NCI-H2196 (cell line): ENCODE data around the gene PPP3R1.
"Not testable (repeated sequence)": the region's sequence is repeated elsewhere in the genome, so short reads cannot be mapped to it uniquely, and the experiment has no call there.

Experiments used
- DNase-seq: peaks from one replicate; lab custom pipeline; 2025; ENCODE audit not compliant: unreplicated experiment; lab: John Stamatoyannopoulos, UW

PPP3R1 gene

GRCh38 chr2:68190991-68191731 is 61.2 kb downstream of the PPP3R1 start:
- no peak for DNase-seq

GRCh38 chr2:68189991-68190784 is 62.1 kb downstream of the PPP3R1 start:
- no peak for DNase-seq

DNA sequence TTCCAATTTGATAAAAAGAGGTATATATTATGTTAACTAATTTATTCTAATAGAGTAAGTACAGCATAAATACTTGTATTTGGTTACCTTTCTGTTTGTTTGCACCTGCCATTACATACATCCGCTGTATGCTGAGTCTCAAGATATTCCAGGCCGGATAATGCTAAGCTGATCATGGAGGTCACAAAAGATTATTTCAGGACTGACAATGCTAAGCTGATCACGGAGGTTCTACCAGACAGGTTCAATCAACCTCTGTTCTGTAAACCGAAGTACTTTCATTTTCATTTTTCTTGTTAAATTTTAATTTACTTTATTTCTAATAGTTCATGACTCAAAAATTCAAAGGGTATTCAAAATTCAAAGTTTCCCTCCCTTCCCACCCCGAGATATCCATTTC is 63.5 kb downstream of the PPP3R1 start:
- DNase-seq = no peak

DNA sequence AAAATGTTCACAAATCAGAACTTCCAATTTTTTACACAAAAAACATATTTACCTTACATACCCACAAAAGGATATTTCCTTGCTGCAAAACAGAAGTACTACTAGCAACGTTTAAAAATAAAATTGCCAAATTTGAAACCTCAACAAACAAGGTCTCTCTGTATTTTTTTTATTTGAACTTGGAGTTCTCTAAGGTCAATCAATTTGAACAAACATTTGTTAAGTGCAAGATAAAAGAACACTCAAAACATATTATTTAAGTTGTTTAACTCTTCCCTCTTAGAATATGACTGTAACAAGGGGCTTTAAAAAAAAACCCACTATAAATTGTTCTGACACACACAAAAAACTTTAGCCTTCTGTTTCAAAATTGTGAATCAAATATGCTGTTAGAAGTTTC is 65.0 kb downstream of the PPP3R1 start:
- DNase-seq = no peak

- DNase-seq = no peak
These were observed 66.7 kb downstream of the PPP3R1 start for GRCh38 chr2:68185541-68186164.

- no peak for DNase-seq
These were observed 69.4 kb downstream of the PPP3R1 start for GRCh38 chr2:68182902-68183301.

DNA sequence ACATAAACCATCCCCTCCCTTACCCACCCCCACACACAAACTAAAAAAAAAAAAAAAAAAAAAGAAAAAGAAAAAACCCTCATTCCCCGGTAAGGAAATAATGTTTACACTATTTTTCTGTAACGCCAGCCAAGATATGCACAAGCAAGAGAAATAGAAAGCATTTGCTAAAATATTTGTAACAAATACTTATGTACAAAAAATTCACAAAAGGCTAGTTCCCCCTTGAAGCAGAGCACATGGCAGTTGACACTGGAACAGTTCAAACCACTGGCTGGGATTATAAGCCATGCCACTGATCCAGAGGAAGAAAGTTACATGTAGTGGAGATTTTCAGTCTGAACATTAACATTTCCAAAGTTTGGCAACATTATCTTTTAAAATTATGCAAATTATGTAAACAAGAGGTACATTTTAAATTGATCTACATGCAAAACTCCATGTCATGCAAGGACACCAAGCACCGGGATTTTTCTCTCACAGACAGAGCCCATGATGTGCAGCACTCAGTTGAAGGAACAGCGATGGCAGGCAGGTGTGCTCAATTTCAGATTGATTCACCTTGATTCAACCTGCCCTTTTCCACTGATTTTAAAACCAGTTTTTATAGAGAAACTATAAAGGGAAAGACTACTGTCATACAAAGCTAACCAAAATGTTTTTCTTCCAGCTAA is 73.2 kb downstream of the PPP3R1 start:
- no peak for DNase-seq

- no peak for DNase-seq
These were observed 73.9 kb downstream of the PPP3R1 start for GRCh38 chr2:68178432-68178831.

DNA sequence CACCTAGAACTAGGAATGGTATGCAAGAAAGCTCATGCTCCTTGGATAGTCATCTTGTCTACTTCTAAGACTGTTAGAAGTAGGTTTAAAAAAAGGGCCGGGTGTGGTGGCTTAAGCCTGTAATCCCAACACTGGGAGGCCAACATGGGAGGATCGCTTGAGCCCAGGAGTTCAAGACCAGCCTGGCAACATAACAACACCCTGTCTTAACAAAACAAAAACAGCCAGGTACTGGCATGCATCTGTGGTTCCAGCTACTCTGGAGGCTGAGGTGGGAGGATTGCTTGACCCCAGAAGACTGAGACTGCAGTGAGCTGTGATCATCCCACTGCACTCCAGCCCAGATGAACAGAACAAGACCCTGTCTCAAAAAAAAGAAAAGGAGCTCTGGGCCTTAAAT is 74.8 kb downstream of the PPP3R1 start:
- DNase-seq = no peak

DNA sequence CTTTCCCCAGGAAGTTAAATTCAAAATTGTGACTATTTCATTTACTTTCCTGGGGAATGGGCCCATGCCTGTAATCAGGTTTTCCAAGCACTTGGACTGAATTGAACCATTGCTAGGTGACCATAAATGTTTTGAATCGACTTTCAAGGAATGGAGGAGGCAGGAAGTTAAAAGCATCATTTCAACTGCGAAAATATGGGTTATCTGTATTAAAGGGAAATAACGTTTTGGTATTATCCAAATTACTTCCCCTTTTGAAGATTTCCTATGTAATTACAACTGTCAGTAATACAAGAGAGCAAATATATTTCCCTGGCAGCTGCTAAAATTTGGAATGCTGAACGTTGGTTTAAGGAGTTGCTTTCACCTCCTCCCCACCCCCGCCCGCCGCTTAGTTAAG is 75.7 kb downstream of the PPP3R1 start:
- DNase-seq = no peak

DNA sequence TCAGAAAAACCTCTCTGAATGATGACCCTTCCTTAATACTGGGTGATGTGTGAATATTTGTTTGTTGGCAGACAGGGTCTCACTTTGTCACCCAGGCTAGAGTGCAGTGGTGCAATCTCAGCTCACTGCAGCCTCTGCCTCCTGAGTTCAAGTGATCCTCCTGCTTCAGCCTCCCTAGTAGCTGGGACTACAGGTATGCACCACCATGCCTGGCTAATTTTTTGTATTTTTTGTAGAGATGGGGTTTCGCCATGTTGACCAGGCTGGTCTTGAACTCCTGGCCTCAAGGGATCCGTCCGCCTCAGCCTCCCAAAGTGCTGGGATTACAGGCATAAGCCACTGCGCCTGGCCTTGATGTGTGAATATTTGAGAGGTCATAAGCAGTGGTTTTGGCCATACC is 77.1 kb downstream of the PPP3R1 start:
- DNase-seq = not testable (repeated sequence)

GRCh38 chr2:68172990-68173700 is 79.2 kb downstream of the PPP3R1 start:
- DNase-seq = no peak

DNA sequence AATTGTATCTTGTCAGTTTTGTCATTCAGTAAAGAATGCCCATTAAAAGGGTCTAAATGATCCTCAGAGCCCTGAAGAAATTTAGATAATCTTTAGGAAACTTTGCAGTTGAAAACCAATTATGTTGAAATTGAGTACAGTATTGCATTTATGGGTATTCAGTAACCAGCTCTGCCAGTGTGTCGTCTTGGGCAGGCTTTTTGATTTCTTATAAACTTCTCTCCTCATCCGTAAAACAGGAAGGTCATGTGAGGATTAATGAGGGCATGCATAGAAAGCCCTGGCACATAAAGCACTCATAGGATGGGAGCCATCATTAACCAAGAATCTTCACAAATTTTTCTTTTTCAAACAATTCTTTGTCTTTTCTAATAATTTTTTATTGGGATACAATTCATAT is 79.8 kb downstream of the PPP3R1 start:
- no peak for DNase-seq

- DNase-seq = no peak
These were observed 80.6 kb downstream of the PPP3R1 start for GRCh38 chr2:68171684-68172083.

- no peak for DNase-seq
These were observed 81.2 kb downstream of the PPP3R1 start for GRCh38 chr2:68171146-68171545.

DNA sequence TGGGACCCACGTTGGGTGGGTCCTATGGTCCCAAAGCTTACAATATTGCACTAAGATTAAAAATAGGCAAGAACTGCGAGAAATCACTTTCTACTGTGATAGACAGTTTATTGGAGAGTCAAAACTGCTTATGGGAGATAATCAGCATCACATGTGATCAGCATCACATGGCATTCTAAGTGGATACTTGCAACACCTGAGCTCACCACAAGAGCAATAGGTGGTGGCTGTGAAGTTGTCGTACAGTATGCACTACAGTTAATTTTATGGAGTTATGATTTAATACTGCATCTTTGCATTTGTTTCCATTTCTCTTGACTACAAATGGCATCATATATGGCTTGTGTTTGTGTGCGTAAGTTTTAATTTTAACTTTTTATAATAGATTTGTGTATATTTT is 83.0 kb downstream of the PPP3R1 start:
- no peak for DNase-seq

- no peak for DNase-seq
These were observed 85.1 kb downstream of the PPP3R1 start for GRCh38 chr2:68167186-68167585.

DNA sequence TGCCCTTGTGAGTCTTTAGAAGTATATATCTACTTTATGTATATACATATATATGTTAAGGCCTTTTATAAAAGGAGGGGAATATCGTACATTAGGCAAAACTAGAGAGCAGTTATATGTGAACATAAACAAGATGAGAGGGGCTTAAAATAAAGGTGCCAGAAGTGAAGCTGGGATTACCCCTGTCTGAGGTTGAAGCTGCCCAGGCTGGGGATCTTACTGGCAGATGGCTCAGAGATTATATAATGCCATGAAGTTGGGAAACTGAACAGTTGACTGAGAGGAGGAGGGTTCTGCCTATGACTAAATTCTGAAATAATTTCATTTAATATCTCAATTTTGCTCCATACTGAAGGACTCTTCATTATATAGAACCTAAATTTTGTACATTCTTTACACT is 88.7 kb downstream of the PPP3R1 start:
- no peak for DNase-seq

- DNase-seq = no peak
These were observed 94.2 kb downstream of the PPP3R1 start for GRCh38 chr2:68158134-68158447.

GRCh38 chr2:68157402-68158133 is 94.8 kb downstream of the PPP3R1 start, which contains the start of gene PNO1:
Gene PNO1 (plus strand): TSS chr2:68157888. CDS start chr2:68157935, 47 bp downstream.
- DNase-seq = peak; percentile 77
